Gastrocnemius medialis (tissue), 4 donors: ENCODE measurements around the gene MPV17. TPM values are rescaled to one million over a fixed set of nuclear protein-coding genes. Genes with fewer than 3 reads are reported as not detected.
A peak's percentile ranks its signal among the peaks of the same experiment; 100 is the strongest.

ENCODE experiments used
- ATAC-seq, 2 donors: fragments of 150-250 bp; one replicate each; pipeline ENCODE4 v1.9.1; 2016
- DNase-seq, 2 donors: peaks; one replicate each; pipeline ENCODE4 v3.0.0-alpha.2; 2019
- H3K27ac ChIP-seq, 4 donors: fragments of 200-600 bp; sonication (generic); 1 replicate in 1 of 4; 2 replicates in 3 of 4; pipeline ENCODE4 v1.5.1; 2016 to 2018; ENCODE audit warnings: mild to moderate bottlenecking in 2 of 4, moderate library complexity in 1 of 4
- H3K27me3 ChIP-seq, 3 donors: fragments of 200-600 bp; sonication (generic) in 2 of 3; 1 replicate in 1 of 3; 2 replicates in 2 of 3; pipeline versions ENCODE4 v1.5.1 to v1.6.0; 2016 to 2019; ENCODE audit warnings: mild to moderate bottlenecking in 1 of 3, moderate library complexity in 1 of 3
- H3K36me3 ChIP-seq, 2 donors: fragments of 200-600 bp; sonication (generic) in 1 of 2; one replicate each; pipeline ENCODE4 v1.5.1; 2017 to 2018
- H3K4me1 ChIP-seq, 2 donors: fragments of 200-600 bp; sonication (generic) in 1 of 2; one replicate each; pipeline ENCODE4 v1.5.1; 2016 to 2017; ENCODE audit warnings: mild to moderate bottlenecking in 2 of 2
- H3K4me3 ChIP-seq, 4 donors: fragments of 200-600 bp; sonication (generic) in 3 of 4; 1 replicate in 1 of 4; 2 replicates in 3 of 4; pipeline ENCODE4 v1.5.1; 2016 to 2019; ENCODE audit warnings: mild to moderate bottlenecking in 2 of 4
- H3K9me3 ChIP-seq, 3 donors: fragments of 200-600 bp; sonication (generic) in 2 of 3; 1 replicate in 1 of 3; 2 replicates in 2 of 3; pipeline ENCODE4 v1.5.1; 2016 to 2019
- POLR2A ChIP-seq, 2 donors: fragments of 450-650 bp; IDR thresholded peaks; one replicate each; pipeline ENCODE4 v1.6.1; 2017; ENCODE audit warnings: antibody characterized with exemption in 2 of 2, mild to moderate bottlenecking in 2 of 2, moderate library complexity in 2 of 2
- in situ Hi-C, 4 donors: fragments of 200-750 bp; cut with MboI; loops; one replicate each; pipeline versions ENCODE4 v1.15.0 to v1.8.0; 2017; ENCODE audit warnings: low sequenced_read_pairs in 4 of 4
- intact Hi-C: fragments of 100-400 bp; cut with DNase I; formaldehyde crosslinking; loops from one replicate; pipeline ENCODE4 v1.15.1; 2023; ENCODE audit warnings: low total_unique reads
- total RNA-seq, 4 donors: library from RNA; depleted of rRNA; stranded (reverse); fragments of >200 nt; gene quantifications; one replicate each; pipeline versions ENCODE4 v1.1.0 to v1.2.3, GENCODE V29; 2016
- TF ChIP-seq, protein P1 (sequence below), 5 experiments: fragments of 450-650 bp in 3 of 5; fragments of 200-600 bp in 2 of 5; sonication (generic) in 2 of 5; IDR thresholded peaks in 4 of 5; conservative IDR thresholded peaks in 1 of 5; 1 replicate in 4 of 5; 2 replicates in 1 of 5; pipeline ENCODE4 v1.5.1; 2016 to 2019; ENCODE audit warnings: antibody characterized with exemption in 5 of 5, mild to moderate bottlenecking in 3 of 5, moderate library complexity in 3 of 5

The MPV17 gene
- total RNA-seq, 4 donors from 2014 or later, result 9.9 to 16.0 (median 11.5) TPM

- H3K27me3 ChIP-seq, result no peaks in the 10 kb centered on the region
- in situ Hi-C loops, result loop anchor here in 2 of 4 donors (25.0 kb wide), 1 partner anchor 328 kb away; the partner anchor contains the start of gene MAPRE3 (in 2 of the 2)
- ATAC-seq (no peak), DNase-seq (no peak)
- H3K36me3 ChIP-seq, result peaks cover 0 to 16% of the 10 kb centered on the region in 2 donors
- peak overlapping the region; percentile 88 to 99 (median 98) for H3K27ac ChIP-seq
- intact Hi-C loops, result no loop called here
- H3K4me1 ChIP-seq, result peaks cover 83 to 95% of the 10 kb centered on the region in 2 donors
- H3K4me3 ChIP-seq, result peak overlapping the region; percentile 41 to 84 (median 66)
- TF ChIP-seq POLR2A (IDR thresholded peaks at IDR 0.05), result no peak
- H3K9me3 ChIP-seq, result no peaks in the 10 kb centered on the region
Measured at GRCh38 chr2:27290549-27290948, 32.3 kb downstream of the MPV17 start.

DNA sequence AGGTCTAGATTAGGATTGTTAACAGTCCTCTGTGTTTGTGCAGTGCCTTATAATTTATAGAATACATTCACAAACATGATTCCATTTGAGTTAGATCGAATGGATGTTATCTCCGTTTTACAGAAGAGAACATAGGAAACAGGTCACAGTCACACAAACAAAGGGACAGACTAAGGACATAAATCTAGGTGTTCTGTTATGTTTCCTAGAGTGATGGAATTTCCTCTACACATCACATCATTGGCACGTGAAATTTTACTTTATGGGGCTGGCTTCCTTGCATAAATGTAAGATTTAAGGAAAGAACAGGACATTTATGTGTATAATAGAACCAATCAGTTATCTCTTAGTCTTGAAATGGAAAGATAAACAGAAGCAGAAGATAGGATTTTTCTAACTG lies 34.3 kb downstream of the MPV17 start:
- no peak for TF ChIP-seq POLR2A (IDR thresholded peaks at IDR 0.05)
- TF ChIP-seq, protein P1, sequence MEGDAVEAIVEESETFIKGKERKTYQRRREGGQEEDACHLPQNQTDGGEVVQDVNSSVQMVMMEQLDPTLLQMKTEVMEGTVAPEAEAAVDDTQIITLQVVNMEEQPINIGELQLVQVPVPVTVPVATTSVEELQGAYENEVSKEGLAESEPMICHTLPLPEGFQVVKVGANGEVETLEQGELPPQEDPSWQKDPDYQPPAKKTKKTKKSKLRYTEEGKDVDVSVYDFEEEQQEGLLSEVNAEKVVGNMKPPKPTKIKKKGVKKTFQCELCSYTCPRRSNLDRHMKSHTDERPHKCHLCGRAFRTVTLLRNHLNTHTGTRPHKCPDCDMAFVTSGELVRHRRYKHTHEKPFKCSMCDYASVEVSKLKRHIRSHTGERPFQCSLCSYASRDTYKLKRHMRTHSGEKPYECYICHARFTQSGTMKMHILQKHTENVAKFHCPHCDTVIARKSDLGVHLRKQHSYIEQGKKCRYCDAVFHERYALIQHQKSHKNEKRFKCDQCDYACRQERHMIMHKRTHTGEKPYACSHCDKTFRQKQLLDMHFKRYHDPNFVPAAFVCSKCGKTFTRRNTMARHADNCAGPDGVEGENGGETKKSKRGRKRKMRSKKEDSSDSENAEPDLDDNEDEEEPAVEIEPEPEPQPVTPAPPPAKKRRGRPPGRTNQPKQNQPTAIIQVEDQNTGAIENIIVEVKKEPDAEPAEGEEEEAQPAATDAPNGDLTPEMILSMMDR (IDR thresholded peaks at IDR 0.05 in 4 of 5, conservative IDR thresholded peaks at IDR 0.05 in 1 of 5), result no peak
- no peak for ATAC-seq
- H3K27me3 ChIP-seq, result no peaks in the 10 kb centered on the region
- H3K36me3 ChIP-seq, result peaks cover 0 to 16% of the 10 kb centered on the region in 2 donors
- H3K27ac ChIP-seq, result peak overlapping the region; percentile 88 to 99 (median 98)
- peaks cover 63 to 76% of the 10 kb centered on the region in 2 donors for H3K4me1 ChIP-seq
- H3K4me3 ChIP-seq, result peak overlapping the region; percentile 59 to 84 (median 75)
- intact Hi-C loops, result no loop called here
- DNase-seq, result no peak
- no peaks in the 10 kb centered on the region for H3K9me3 ChIP-seq
- in situ Hi-C loops, result loop anchor here in 3 of 4 donors (10.0 to 25.0 kb wide), 3 partner anchors 194 to 326 kb away; partner anchors contain the start of gene MAPRE3 (in 2 of the 3)

DNA sequence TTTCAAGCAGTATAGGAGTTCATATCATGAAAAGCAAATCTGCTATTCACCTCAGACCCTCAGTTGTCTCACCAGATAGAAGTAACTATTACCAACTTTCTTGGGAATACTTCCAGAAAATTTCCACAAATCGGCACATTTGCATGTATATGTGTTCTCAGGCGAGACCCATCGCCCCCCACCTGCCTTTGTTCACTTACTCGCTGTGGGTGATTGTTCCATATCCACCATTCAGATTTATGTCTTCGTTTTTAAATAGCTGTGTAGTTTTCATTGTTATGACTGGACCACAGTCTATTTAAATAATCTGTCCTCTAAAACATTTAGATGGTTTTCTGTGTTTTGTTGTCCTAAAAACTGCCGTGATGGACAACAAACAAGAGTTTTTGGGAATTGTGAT lies 37.4 kb downstream of the MPV17 start:
- Histone ChIP-seq H3K4me3 (peak overlapping the region; percentile 59 to 84 (median 75)), H3K36me3 (peaks cover 0 to 16% of the 10 kb centered on the region in 2 donors), H3K9me3 (no peaks in the 10 kb centered on the region), H3K4me1 (peaks cover 48 to 58% of the 10 kb centered on the region in 2 donors), H3K27ac (peak overlapping the region; percentile 88 to 99 (median 98)), H3K27me3 (no peaks in the 10 kb centered on the region)
- in situ Hi-C loops, result loop anchor here in 3 of 4 donors (10.0 to 25.0 kb wide), 3 partner anchors 191 to 323 kb away; partner anchors contain the start of gene MAPRE3 (in 2 of the 3)
- intact Hi-C loops, result no loop called here
- no peak for TF ChIP-seq POLR2A (IDR thresholded peaks at IDR 0.05)
- TF ChIP-seq, protein P1 (IDR thresholded peaks at IDR 0.05 in 4 of 5, conservative IDR thresholded peaks at IDR 0.05 in 1 of 5), result no peak
- DNase-seq (no peak), ATAC-seq (no peak)

- no peak for TF ChIP-seq POLR2A (IDR thresholded peaks at IDR 0.05)
- TF ChIP-seq, protein P1 (IDR thresholded peaks at IDR 0.05 in 4 of 5, conservative IDR thresholded peaks at IDR 0.05 in 1 of 5), result no peak
- intact Hi-C loops (loop anchor here (5.0 kb wide), 3 partner anchors 73 to 313 kb away; partner anchors contain the start of genes ABHD1, ATRAID, MAPRE3 and SLC5A6), in situ Hi-C loops (loop anchor here in 3 of 4 donors (10.0 to 25.0 kb wide), 3 partner anchors 190 to 323 kb away; partner anchors contain the start of gene MAPRE3 (in 2 of the 3))
- H3K36me3 ChIP-seq, result peaks cover 0 to 16% of the 10 kb centered on the region in 2 donors
- peaks cover 48 to 58% of the 10 kb centered on the region in 2 donors for H3K4me1 ChIP-seq
- peak overlapping the region; percentile 88 to 99 (median 98) for H3K27ac ChIP-seq
- ATAC-seq (no peak), DNase-seq (no peak)
- peak overlapping the region; percentile 59 to 84 (median 75) for H3K4me3 ChIP-seq
- H3K9me3 ChIP-seq, result no peaks in the 10 kb centered on the region
- H3K27me3 ChIP-seq, result no peaks in the 10 kb centered on the region
Measured at GRCh38 chr2:27284996-27285395, 37.9 kb downstream of the MPV17 start.

- intact Hi-C loops, result loop anchor here (2.0 to 5.0 kb wide), 4 partner anchors 38 to 311 kb away; partner anchors contain the start of genes ABHD1, ATRAID, MAPRE3 and SLC5A6
- H3K27ac ChIP-seq, result peak overlapping the region; percentile 88 to 99 (median 98)
- peak overlapping the region; percentile 59 to 84 (median 75) for H3K4me3 ChIP-seq
- DNase-seq (peak; percentile 80 to 89), ATAC-seq (peak; percentile 55 to 60)
- H3K4me1 ChIP-seq, result peaks cover 38 to 39% of the 10 kb centered on the region in 2 donors
- no peaks in the 10 kb centered on the region for H3K27me3 ChIP-seq
- peak; percentile 69 to 81 for TF ChIP-seq POLR2A (IDR thresholded peaks at IDR 0.05)
- TF ChIP-seq, protein P1 (IDR thresholded peaks at IDR 0.05 in 4 of 5, conservative IDR thresholded peaks at IDR 0.05 in 1 of 5), result no peak
- H3K36me3 ChIP-seq, result peaks cover 0 to 11% of the 10 kb centered on the region in 2 donors
- no peaks in the 10 kb centered on the region for H3K9me3 ChIP-seq
- in situ Hi-C loops, result loop anchor here in 3 of 4 donors (10.0 to 25.0 kb wide), 3 partner anchors 188 to 321 kb away; partner anchors contain the start of gene MAPRE3 (in 2 of the 3)
Measured at GRCh38 chr2:27282892-27283291, 40.0 kb downstream of the MPV17 start.
